Activated CD8-positive, alpha-beta memory T cell treated with anti-CD3 and anti-CD28 coated beads for 4 hours (primary cell): ENCODE results near the gene PPFIA4.

Source experiments
- DNase-seq, 2 donors: peaks; one replicate each; pipeline ENCODE4 v3.0.0-alpha.2; 2020; ENCODE audit warnings: low read depth in 2 of 2

PPFIA4 gene

GRCh38 chr1:203057911-203058675, 31.8 kb downstream of the PPFIA4 start:
- no peak for DNase-seq

GRCh38 chr1:203058676-203058935, 32.3 kb downstream of the PPFIA4 start:
- no peak for DNase-seq

DNA sequence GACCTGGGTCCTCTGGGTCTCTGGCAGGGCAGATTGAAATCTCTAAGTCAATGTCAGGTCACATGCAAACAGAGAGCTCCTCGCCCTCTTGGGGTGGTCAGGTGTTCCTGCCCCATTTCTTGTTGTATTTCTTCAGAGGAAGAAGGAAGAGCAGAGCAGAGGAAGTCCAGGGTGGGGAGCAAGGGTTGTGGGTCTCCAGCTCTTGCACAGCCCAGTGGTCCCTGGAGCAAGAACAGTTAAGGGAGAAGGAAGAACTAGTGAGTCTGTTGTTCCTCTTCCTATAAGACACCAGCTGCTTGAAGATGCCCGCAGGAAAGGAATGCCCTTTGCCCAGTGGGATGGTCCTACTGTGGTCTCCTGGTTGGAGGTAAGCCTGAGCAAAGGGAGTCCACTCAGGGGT, 33.2 kb downstream of the PPFIA4 start:
- no peak for DNase-seq

DNA sequence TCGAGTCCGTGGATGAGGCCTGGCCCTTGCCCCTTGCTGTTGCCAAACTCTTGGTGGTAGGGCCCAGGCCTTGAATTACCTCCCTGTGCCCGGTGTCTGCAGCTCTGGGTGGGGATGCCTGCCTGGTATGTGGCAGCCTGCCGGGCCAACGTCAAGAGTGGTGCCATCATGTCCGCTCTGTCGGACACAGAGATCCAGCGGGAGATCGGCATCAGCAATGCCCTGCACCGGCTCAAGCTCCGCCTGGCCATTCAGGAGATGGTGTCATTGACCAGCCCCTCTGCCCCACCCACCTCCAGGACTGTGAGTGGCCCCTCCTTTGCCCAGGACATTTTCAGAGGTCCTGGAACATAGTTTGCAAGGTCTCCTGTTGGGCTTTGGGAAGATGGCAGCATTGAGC, 33.8 kb downstream of the PPFIA4 start:
- DNase-seq, result no peak

DNA sequence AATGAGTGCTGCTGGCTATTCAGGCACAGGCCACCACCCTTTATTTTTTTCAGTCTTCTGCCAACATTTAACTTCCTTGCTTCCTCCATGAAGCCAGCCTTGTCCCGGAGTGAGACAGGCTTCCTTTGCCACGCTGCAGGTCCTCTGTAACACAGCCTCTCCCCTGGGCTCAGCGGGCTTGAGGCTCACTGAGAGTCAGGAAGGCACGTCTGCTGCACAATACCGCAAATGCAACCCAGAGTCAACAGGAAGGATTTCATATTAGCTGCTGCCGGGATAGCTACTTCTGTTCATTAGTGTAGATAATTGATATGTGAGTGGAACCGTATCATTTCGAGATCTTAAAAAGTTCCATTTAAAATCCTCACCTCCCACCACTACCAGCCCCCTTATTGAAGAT, 37.0 kb downstream of the PPFIA4 start:
- no peak for DNase-seq

DNA sequence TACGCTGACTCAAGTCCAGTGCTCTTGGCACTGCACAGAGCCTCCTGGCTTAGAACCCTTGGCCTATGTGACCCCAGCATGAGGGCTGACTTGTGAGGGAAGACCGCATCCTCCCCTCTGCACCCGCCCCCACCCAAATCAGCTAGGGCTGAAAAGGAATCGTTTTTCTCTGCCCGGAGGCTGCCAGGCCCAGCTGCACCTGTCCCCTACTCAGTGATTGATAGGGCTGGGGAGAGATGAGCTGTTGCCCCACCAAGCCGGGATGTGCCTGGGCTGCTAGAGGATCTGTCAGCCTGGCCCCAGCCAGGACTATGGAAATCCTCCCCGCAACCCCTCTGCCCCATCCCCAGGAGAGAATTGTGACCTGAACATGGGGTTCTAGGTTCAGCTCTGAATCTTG, 38.9 kb downstream of the PPFIA4 start:
- DNase-seq, result no peak

- no peak for DNase-seq
These were observed 39.7 kb downstream of the PPFIA4 start for GRCh38 chr1:203065986-203066385.

GRCh38 chr1:203066965-203067364, 40.7 kb downstream of the PPFIA4 start:
- no peak for DNase-seq

DNA sequence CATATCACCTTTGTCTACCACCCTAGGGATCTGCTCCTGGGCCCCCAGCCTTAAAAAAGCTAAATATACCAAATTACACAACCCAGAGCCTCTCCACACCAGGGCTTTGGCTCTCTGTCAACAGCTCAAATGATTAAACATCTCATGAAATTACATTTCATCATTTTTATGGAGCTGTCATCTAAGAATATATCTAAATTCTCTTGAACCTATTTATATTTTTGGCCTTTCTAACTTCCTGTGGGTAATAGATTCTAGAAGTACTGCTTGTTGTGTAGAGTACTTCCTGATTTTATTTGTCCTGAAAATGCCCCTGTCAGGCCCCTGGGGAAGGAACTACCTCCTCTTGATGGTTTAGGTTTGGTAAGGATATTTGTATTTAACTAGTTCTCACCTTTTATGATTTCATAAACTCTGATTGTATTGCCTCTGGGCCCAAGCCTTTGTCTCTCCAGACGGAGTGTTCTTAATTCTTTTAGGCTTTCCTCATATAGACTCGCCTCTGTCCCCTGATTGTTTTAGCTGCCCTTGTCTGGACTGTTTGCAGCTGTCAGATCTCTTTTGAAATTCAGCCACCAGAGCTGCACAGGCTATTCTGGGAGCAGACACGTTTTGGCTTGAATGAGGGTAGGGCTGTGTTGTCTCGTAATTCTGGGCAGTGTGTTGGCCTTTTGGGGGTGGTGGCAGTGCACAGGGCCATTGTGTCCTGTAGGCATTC, 42.9 kb downstream of the PPFIA4 start:
- no peak for DNase-seq

- DNase-seq, result no peak
These were observed 45.8 kb downstream of the PPFIA4 start for GRCh38 chr1:203072002-203072602.

- no peak for DNase-seq
These were observed 46.6 kb downstream of the PPFIA4 start for GRCh38 chr1:203072911-203073310.

GRCh38 chr1:203073469-203073868, 47.2 kb downstream of the PPFIA4 start:
- DNase-seq, result no peak

- no peak for DNase-seq
These were observed 48.3 kb downstream of the PPFIA4 start for GRCh38 chr1:203074610-203075009.

DNA sequence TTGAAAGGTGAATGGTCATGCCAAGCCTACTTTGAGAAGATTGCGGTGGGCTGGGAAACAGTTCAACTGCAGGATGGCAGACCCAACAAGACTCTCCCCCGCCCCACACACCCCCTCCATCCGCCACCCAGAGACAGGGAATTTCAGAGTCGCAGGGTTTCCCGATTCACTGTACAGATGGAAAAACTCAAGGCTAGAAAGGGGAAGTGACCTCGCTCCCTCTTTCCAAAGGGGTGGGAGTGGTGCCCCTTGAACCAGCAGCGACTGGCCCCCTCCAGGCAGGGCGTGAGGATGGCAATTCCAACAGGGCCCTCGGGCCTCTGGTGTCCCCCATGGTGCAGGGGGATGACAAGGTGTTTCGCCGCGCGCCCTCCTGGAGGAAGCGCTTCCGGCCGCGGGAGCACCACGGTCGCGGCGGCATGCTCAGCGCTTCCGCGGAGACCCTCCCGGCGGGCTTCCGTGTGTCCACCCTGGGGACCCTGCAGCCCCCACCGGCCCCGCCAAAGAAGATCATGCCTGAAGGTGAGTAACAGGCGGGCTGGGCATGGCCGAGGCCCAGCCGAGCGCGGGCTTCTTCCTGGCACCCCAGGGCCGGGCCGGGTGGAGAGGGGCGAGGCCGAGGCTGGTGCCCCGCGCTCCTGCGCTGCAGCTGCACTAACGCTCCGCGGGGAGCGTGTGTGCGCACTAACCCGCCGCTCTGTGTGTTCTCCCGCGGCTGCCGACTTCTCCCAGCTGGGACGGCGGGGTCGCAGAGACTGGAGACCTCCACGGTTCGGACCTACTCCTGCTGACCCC, 49.1 kb downstream of the PPFIA4 start:
- DNase-seq, result no peak

- DNase-seq, result no peak
These were observed 49.8 kb downstream of the PPFIA4 start for GRCh38 chr1:203076031-203076511.

DNA sequence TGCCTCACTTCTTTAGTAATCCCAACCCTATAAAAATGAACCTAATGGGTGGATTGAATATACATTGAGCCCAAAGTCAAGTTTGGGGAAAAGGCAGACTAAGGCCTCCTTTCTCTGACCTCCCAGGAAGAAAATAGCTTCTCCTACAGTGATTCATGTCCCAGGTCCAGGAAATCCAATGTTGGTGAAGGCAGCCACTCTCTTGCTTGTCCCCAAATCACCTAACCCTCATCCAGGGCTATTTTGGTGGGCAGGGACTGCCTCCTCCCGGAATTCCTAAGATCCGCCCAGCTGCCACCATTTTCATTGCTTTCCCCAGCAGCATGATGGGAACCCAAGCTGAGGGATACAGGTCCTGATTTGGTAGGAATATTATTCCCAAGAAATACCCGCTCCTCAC, 51.1 kb downstream of the PPFIA4 start:
- no peak for DNase-seq

- DNase-seq, result no peak
These were observed 51.7 kb downstream of the PPFIA4 start for GRCh38 chr1:203077956-203078355.

GRCh38 chr1:203078478-203078877, 52.2 kb downstream of the PPFIA4 start:
- no peak for DNase-seq

GRCh38 chr1:203080456-203080855, 54.2 kb downstream of the PPFIA4 start:
- no peak for DNase-seq

GRCh38 chr1:203081465-203082230, 55.4 kb downstream of the PPFIA4 start:
- DNase-seq, result no peak

DNA sequence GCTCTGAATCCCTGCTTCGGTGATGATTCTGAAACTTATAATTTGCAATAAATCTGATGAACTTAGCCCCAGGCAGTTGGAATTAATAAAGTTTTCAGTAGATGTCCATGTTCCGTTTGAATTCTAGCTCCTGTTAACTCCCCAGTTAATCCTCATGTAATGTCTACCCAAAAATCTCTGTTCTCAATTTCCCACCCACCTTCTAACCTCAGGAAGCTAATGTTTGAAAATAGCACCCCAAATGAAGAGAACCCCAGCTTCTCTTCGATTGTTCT, 55.9 kb downstream of the PPFIA4 start:
- DNase-seq, result no peak
